Stimulated activated naive CD8-positive, alpha-beta T cell treated with anti-CD3 and anti-CD28 coated beads, Interleukin-15, Interleukin-2, amounts not matched to agents 100 U/mL and 50 U/mL, for 24 hours (primary cell): Measurements from ENCODE around the gene SYNE3.
"Not testable (repeated sequence)": the region's sequence is repeated elsewhere in the genome, so short reads cannot be mapped to it uniquely, and the experiment has no call there.

Experiments
- ATAC-seq: fragments of 150-1000 bp; cut with Tn5 transposase; one replicate; pipeline ENCODE4 v1.10.0; 2021
- DNase-seq: peaks from one replicate; pipeline ENCODE4 v3.0.0; 2021

The SYNE3 gene

GRCh38 chr14:95523815-95524448, 7.5 kb upstream of the SYNE3 start:
- ATAC-seq = peak; percentile 29
- DNase-seq = peak; percentile 61

GRCh38 chr14:95523051-95523814, 6.8 kb upstream of the SYNE3 start:
- ATAC-seq (peak; percentile 87), DNase-seq (peak; percentile 55)

GRCh38 chr14:95522556-95522955, 6.1 kb upstream of the SYNE3 start:
- DNase-seq (no peak), ATAC-seq (no peak)

GRCh38 chr14:95522116-95522515, 5.7 kb upstream of the SYNE3 start:
- no peak for DNase-seq
- no peak for ATAC-seq

- ATAC-seq = no peak
- DNase-seq = no peak
Observed at GRCh38 chr14:95521001-95521400, 4.6 kb upstream of the SYNE3 start.

DNA sequence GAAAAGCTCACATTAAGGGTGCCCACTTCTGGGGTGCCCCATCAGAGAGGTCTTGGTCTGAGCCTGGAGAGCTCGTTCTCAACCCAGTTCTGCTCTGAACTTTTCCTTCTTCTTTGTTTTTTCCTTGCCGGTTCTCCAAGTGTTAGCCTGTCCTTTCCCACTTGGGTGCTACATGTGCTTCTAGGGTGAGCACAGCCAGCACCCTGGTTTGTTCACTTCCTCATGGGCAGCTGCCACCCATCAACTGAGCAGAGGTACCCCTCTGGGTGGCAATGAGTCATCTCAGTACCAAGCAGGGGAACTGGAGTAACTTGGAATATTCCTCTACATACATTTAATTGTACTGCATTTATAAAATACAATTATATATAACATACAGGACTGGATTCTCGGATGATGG, 3.9 kb upstream of the SYNE3 start:
- ATAC-seq (no peak), DNase-seq (peak; percentile 45)

- ATAC-seq = peak; percentile 19
- DNase-seq = peak; percentile 75
Observed at GRCh38 chr14:95519699-95520098, 3.2 kb upstream of the SYNE3 start.

DNA sequence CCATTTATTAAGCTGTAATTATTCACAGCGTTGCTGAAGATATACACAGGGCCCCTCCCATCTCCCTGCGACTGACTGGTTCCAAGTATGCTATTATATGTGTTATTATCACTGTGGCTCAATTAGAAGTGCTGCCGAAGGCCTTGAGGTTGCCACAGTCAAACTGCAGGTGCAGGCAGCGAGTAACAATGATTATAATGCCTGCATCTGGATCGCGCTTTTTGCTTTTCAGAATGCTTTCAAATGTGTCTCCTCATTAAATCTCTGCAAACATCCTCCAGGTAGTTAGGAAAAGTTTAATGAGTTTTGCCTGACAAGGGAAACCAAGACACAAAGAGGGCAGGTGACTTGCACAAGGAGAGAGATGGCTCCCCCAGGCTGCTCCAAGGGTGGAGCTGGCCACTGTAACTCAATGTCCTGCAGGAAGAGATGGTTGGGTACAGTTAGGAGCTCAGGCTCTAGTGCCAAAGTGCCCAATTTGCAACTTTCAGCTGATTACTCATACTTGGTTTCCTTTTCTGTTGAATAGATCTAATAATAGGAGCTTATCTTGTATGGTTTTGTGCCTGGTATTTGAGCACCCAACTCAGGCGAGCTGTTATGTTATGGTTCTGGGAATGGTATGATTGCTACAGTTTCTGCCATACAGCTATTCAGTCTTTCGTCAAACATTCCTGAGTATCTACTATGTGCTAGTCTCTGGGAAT, 1.7 kb upstream of the SYNE3 start:
- no peak for DNase-seq

DNA sequence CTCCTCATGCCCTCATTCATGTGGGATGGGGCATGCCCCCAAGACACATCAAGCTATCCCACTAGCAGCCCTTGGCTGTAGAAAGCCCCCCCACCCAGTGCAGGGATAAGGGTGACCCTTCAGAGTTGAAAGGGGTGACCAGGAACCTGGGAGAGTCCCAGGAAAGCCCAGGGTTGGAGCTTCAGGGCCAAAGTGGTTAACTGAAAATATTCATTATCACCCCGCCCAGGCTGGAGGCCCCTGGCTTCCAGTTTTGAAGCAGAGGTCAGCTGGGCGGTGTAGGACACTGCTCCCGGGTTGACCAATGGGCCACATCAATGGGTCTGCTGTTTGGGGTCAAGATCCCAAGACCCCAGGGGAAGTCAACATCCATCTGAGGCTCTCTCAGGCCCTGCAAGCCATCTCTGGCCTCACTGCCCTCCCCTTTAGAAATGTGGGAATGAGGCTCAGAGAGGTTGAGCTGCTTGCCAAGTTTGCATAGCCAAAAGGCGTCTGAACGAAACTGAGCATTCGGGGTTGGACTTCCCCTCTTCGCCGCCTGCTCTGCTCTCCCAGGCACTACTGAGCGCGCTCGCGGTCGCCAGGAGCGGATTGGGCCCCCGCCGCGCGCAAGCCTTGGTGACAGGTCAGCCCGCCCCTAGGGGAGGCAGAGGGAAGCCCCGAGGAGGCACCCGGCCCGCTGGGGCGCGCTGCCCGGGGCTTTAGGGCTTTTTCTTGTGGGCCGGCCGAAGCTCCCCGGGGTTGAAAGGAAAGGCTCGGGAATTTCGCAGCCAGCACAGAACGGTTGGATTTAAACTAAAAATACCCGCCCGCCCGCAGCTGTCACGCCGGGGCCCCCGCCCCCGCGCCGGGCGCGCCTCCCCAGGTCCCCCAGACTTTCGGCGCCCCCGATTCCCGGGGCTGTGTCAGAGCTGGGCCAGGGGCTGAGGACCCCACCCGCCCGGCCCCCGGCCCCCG, 576 bp downstream of the SYNE3 start:
- DNase-seq = peak; percentile 91
- ATAC-seq = peak; percentile 89

More for the DNA sequence above, 1.7 kb upstream of the SYNE3 start:
- ATAC-seq = no peak

DNA sequence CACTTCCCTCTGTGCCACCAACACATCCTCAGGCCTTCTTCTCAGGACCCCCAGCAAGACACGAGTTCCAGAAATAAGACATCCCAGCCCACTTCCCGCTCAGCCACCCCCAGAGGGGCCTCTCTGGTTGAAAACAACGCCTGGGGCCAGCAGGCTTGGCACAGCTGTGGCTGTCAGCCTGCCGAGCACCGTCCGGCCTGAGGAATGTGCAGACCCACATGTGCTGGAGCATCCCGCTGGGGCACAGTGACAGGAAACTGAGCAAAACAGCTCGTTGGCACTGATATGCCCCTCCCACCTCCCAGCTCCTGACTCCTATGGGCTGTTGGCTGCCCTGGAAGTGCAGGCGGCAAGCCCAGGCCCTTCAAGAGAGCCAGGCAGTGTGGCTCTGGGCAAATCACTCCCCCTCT, 1.4 kb downstream of the SYNE3 start:
- DNase-seq (no peak), ATAC-seq (no peak)

DNA sequence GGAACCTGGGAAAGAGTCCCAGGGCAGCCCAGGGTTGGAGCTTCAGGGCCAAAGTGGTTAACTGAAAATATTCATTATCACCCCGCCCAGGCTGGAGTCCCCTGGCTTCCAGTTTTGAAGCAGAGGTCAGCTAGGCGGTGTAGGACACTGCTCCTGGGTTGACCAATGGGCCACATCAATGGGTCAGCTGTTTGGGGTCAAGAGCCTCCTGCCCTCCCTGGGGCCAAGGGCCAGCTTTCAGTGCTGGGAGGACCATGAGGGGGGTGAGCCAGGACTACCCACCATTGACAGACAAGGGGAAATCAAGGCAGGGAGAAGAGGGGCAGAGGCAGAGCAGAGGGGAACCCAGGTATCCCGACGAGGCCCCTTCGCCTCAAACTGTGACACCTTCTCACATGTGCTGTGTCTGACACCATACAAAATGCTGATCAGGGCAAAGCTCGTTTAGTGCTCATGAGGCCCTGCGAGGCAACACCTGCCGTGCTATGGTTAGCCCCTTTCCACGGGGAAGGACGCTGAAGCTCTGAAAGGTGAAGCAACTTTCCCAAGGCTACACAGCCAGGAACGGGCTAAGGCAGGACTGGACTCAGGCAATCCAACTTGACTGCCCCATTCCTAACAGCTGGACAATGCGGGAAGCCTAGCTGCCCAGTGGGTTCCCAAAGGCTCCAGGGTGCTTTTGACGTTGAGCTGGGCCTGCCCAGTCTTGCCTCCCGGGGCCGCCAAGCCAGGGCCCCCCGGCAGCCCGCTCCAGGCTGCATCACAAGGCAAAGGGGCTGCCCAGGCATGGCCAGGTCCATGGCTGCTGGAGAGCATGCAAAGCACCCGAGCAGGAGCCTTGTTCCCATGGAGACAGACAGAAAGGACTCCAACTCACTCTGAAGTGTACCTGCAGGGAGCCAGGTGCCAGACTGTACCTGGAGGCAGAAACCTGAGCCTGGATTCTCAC, 2.0 kb downstream of the SYNE3 start:
- DNase-seq (no peak), ATAC-seq (no peak)

DNA sequence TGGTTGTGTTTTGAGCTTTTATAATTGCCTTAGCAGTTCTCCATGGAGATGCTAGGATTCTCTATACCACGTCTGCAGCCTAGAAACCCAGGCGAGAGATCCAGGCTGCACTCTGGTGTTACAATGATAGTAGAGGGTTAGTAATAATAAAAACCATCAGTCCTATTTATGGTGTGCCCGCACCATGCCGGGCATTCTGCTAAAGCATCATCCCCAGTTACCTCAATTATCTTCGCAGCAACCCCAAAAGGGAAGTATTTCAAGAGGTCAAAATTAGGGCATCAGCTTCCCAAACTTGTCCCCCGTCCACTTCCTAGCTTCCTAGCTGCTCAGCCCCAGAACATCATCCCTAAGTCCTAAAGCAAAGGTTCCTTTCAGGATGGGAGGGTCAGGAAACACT, 3.2 kb downstream of the SYNE3 start:
- DNase-seq = peak; percentile 0
- ATAC-seq = no peak

DNA sequence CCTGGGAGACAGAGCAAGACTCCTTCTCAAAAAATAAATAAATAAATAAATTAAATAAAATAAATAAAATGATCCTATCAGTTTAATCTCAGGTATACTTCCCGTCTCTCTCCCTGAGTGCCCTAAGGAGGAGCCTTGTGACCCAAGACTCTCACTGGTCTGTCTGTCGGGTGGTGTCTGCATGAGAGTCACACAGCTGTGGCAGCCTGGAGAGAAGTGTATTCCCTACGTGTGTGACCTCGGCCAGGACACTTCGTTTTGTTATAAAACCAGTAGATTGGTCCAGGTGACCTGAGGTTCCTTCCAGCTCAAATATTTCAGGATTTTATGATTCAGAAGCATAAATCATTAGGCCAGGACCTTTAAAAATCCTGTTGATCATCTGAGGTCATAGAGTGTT, 4.8 kb downstream of the SYNE3 start:
- ATAC-seq (no peak), DNase-seq (no peak)

GRCh38 chr14:95510804-95511203, 5.6 kb downstream of the SYNE3 start:
- ATAC-seq (no peak), DNase-seq (no peak)

GRCh38 chr14:95510344-95510743, 6.1 kb downstream of the SYNE3 start:
- ATAC-seq, DNase-seq: not testable (repeated sequence)

GRCh38 chr14:95509495-95509894, 7.0 kb downstream of the SYNE3 start:
- DNase-seq (no peak), ATAC-seq (no peak)

GRCh38 chr14:95508377-95508776, 8.1 kb downstream of the SYNE3 start:
- DNase-seq (no peak), ATAC-seq (no peak)

DNA sequence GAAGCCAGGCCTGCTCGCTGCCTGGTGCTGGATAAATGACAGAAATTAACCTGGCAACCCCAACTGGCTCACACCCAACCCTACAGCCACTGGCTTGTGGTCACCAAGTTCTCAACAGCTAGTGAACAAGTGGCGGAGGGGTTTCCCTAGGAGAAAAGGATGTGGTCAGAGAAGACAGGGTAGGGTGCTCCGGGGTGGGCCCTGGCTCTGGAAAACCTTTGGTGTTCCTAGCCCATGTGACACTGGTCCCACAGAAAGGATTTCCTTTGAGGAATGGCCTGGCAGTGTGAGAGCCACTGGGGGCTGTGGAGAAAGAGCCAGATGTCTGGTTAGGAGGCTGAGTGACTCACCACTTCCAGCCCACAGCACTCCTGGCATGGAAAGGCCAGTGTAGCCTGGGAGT, 8.7 kb downstream of the SYNE3 start:
- peak; percentile 49 for DNase-seq
- peak; percentile 39 for ATAC-seq

- DNase-seq (no peak), ATAC-seq (no peak)
Observed at GRCh38 chr14:95507174-95507573, 9.3 kb downstream of the SYNE3 start.

DNA sequence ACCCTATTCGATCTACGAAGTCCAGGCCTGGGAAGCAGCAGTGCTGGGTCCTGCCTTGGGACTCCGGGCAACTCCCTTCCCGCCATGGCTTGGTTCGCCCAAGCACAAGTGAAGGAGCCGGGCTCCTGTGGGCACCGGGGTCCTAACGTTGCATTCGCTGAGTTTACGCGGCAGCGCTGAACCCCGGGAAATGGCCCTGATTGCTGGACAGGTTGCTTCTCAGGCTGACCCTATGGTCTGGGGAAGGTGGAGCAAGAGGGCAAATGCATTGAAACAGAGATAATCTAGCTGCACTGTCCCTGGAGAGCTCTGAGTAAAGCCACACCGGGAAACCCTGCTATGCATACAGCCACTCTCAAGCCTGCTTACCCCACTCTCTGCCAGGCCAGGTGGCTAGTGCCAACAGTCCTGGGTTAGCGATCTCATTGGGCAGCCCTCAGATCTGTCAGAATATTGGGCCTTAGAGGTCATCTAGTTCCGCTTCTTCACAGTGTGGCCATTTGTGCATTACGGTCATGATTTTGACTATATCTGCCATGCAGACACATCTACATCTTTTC, 11.3 kb downstream of the SYNE3 start:
- no peak for DNase-seq
- ATAC-seq = no peak
